GM21723 (cell line): ENCODE measurements around the gene FGR.

ENCODE experiments used
- ATAC-seq: cut with Tn5 transposase; IDR thresholded peaks from one replicate; pipeline ENCODE4 v1.9.1; 2021; ENCODE audit warnings: mild to moderate bottlenecking, moderate library complexity; ENCODE audit not compliant: unreplicated experiment

Gene FGR

DNA sequence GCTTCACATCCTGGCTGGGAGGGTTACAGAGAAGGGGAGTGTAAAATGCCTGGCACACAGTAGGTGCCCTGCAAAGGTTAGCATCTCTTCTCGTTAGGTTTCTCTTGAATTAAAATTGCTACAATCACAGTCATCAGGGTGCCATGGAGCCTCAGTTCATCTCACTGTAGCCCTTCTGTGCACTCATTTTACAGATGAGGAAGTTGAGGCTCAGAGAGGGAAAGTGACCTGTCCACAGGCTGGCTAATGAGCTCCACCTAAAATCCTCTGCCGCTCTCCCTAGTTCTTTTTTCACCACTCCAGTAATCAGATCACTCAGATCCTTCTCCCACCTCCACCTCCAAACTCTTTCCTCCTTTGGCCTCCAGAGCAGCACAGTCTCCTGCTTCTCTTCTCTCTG, 17.6 kb downstream of the FGR start:
- no peak for ATAC-seq

- ATAC-seq: no peak
Measured at GRCh38 chr1:27616441-27616840, 18.5 kb downstream of the FGR start.

DNA sequence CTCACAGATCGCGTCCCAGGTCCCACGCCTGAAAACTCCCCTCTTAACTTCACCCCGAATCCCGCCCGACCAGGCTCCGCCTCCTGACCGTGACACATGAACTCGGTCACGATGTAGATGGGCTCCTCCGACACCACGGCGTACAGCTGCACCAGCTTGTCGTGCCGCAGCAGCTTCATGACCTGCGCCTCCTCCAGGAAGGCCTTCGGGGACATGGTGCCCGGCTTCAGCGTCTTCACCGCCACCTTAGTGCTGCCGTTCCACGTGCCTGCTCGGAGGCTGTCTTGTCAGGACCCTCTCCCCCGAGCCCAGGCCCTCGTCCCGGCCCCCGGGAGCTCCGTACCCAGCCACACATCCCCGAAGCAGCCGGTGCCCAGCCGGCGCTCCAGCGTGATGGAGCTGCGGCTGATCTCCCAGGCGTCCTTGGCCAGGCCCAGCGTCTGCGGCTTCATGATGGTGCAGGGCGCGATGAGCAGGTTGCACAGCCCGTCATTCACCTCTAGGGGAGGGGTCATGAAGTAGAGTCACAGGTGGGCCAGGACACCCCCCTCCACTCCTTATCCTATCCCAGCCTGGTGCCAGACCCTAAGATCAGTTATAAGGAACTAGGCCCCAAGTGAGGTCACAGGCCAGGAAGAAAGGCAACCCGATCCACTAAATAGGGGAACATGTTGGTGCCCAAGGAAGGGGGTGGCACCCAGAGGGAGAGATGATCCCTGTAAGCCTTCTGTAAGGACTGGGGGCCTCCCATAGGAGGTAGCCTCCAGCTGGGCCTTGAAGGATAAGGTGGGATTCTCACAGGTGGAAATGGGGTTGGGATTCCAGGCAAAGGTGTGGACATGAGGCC, 19.4 kb downstream of the FGR start:
- no peak for ATAC-seq

- no peak for ATAC-seq
Measured at GRCh38 chr1:27614625-27615344, 20.2 kb downstream of the FGR start.

- no peak for ATAC-seq
Measured at GRCh38 chr1:27614043-27614624, 20.9 kb downstream of the FGR start.

- no peak for ATAC-seq
Measured at GRCh38 chr1:27612718-27613117, 22.3 kb downstream of the FGR start.

- ATAC-seq: no peak
Measured at GRCh38 chr1:27611450-27611849, 23.5 kb downstream of the FGR start.

- no peak for ATAC-seq
Measured at GRCh38 chr1:27609618-27610240, 25.3 kb downstream of the FGR start.

DNA sequence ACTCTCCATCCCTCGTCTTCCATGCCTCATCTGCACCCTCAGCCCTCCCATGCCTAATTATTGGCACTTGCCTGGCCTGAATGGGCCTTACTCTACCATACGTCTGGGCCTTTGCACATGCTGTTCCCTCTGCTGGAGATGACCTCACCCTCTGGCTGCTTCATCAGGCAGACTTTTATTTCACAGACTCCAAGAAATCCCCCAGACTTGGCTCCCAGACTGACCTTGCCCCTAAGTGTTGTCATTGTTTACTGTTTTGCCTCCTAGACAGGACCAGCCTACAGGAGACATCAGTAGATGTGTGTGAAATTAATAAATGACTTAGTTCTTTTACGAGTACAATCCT, 25.8 kb downstream of the FGR start:
- ATAC-seq: no peak

DNA sequence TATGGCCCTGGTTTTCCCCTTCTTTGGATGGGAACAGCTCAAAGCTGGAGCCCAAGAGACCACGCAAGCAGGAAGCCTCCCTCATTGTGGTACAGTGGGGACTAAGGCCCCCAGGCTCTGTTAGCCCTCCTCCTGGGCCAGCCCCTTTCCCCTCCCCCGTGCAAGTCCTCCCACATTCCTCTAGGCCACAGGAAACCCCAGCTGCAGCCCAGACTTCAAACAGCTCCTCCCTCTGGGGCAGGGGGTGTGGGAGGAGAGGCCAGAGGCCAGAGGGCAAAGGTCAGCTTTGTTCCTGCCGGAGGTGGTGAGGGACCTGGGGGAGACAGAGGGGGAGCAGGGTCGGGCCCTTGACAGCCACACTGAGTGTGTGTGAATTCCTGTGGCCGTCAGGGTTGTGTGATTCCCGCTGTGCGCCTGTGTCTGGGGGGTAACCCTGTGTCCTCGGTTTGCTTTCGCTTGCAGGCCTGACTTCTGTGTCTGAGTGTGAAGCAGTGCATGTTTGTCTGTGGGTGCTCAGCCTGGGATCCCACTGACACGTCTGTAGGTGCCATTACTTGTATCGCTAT, 27.7 kb downstream of the FGR start:
- ATAC-seq: no peak

DNA sequence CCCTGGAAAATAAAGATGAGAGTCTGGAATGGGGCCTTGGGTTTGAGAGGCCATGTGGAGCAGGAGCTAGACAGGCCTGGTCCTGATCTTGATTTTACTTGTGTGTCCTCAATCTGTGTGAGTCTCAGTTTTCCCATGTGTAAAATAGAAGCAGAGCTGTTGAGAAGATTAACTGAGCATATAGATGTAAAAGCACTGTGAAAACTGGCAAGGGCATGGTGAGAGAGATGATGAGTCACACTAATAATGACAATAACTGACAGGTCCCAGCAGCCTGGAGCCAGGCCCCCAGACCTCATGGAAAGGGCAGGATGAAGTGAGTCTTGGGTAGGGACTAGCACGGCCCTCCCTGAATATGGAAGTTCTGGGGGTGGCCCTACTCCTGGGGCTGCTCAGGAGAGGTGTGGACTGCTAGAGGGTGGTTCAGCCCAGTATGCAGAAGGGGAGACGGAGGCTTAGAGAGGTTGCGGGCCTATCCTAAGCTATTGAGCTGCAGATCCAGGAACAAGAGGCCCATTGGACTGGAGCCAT, 28.2 kb downstream of the FGR start:
- ATAC-seq: no peak

GRCh38 chr1:27605796-27606707, 28.9 kb downstream of the FGR start:
- no peak for ATAC-seq

DNA sequence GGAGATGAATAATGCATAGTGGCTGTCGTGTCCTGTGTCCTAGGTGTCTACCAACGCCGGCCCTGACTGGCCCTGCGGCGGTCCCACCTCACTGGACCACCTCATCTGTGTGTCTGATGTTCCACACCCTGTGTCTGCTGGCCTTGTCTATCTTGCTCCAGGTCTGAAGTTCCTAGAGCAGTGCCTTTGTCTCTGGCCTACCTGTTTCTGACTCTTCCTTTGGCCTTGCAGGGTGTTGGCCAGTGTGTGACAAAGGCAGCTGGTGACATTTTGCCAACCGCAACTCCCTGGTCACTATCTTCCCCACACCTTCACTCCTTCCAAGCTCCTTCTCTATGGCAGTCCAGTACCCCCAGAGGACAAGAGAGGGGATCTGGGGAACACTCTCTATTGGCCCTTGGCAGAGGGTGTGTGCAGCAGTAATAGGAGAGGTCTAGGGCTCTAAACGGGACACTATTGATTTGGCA, 29.7 kb downstream of the FGR start:
- no peak for ATAC-seq

DNA sequence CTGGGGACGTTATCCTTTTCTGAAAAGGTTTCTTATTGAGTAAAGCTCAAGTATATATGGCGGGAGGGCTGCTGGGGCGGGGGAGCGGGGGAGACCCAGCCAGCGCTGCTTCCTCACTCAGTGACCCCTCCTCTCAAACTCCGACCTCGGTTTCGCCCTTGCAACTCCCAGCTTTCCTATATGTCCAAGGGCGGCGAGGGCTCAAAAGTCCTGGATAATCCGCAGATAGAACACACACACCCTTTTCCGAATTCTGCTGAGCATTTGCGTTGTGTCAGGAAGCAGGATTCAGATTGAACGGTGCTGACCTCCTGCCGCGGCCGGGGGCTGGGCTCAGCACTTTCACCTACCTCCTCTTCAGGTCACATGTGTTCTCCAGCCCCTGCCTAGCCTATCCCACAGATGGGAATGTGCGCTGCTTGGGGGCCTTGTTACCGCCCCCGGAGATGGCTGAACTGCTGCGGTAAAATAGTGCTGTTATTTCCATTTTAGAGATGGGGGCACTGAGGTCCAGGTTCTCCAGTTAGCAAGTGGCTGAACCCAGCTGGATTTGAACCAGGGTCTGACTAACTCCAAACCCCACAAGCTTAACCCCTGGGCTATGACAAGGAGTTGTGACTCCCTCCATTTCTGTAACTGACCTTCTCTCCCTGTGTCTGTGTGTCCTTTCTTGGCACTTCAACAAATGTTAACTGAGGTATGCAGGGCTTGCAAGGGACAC, 30.2 kb downstream of the FGR start:
- no peak for ATAC-seq

GRCh38 chr1:27603681-27604578, 31.1 kb downstream of the FGR start, which contains the start of gene AHDC1:
Gene AHDC1, minus strand, starts transcription at chr1:27604144. Its CDS starts 52,029 bp downstream, at chr1:27552115.
- ATAC-seq: peak; percentile 55

GRCh38 chr1:27603309-27603680, 31.7 kb downstream of the FGR start:
- ATAC-seq: no peak

DNA sequence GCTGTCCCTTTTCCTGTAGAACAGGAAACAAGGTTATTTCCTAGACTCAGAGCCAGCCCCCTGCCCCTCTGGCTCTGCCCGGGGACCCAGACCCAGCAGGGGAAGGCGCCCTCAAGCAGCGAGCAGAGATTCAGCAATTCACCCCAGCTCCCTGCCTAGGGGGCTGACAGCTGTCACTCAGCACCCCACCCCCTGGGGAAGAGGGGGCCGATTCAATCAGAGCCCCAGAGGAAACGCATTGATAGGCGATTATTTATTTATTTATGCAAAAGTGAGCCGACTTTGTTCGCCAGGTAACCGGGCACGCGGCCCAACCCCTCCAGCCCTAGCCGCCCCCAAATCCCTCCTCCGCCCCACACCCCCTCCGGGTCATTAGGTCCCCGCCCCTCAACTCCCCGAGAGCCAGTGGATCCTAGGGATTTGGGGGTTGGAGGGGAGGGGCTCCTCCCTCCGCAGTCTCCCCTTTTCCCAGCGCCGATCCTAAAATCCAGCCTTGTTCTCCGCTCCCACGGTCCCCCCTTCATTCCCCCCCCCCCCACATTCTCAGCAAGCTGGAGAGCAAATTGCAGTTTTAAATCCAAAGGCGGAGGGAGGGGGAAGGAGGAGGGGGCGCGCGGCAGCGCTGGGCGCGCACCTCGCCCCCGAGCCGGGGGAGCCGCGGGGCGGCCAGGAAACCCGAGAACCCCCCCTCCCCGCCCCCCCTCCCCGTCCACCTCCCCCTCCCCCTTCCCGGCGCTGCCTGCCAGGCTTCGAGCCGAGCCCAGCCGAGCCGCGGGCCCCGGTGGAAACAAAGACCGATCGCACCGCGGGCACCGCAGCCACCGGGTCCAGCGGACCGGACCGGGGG, 32.3 kb downstream of the FGR start:
- no peak for ATAC-seq
